AG04450 (cell line): Measurements from ENCODE around the gene ZNF607. TPM values are rescaled to one million over a fixed set of nuclear protein-coding genes. Genes with fewer than 3 reads are reported as not detected.
"Not testable (repeated sequence)": the region's sequence is repeated elsewhere in the genome, so short reads cannot be mapped to it uniquely, and the experiment has no call there.

ENCODE experiments used
- CTCF ChIA-PET: fragments of 300-600, 350-600 bp; formaldehyde crosslinking; extraction: SDS; loops from one replicate; lab custom pipeline; 2022; ENCODE audit warnings: antibody characterized with exemption, inconsistent platforms; lab: Charles Lee
- POLR2A ChIA-PET: fragments of 350-600 bp; formaldehyde crosslinking; extraction: SDS; loops from one replicate; lab custom pipeline; 2021; ENCODE audit warnings: antibody characterized with exemption, inconsistent platforms; lab: Yijun Ruan, JAX
- DNase-seq: peaks from one replicate; pipeline ENCODE4 v3.0.0-alpha.2; 2011; ENCODE audit warnings: low read depth, low spot score
- H3K27ac ChIP-seq: one replicate; pipeline ENCODE4 v1.5.1; 2012; ENCODE audit warnings: low read depth, low read length, control low read depth
- H3K27me3 ChIP-seq: one replicate; pipeline ENCODE4 v1.6.0; 2012; ENCODE audit warnings: low read length; ENCODE audit not compliant: control insufficient read depth, insufficient read depth
- H3K4me3 ChIP-seq: 2 replicates; pipeline ENCODE4 v1.5.1; 2011; ENCODE audit warnings: mild to moderate bottlenecking, low read depth, low read length, control low read depth
- H3K9me3 ChIP-seq: 2 replicates; pipeline ENCODE4 v1.5.1; 2012; ENCODE audit warnings: low read length; ENCODE audit not compliant: control insufficient read depth, insufficient read depth
- CTCF ChIP-seq: IDR thresholded peaks from 2 replicates; pipeline ENCODE4 v1.5.1; 2011; ENCODE audit warnings: low read depth, low read length, control low read depth, inconsistent platforms
- polyA plus RNA-seq: library from polyadenylated mRNA; depleted of rRNA; stranded (reverse); fragments of >200 nt; gene quantifications from 2 replicates; pipeline ENCODE4 v1.2.3, GENCODE V29; 2011

ZNF607 gene
- polyA plus RNA-seq, 1 experiment, result 3.0 TPM

DNA sequence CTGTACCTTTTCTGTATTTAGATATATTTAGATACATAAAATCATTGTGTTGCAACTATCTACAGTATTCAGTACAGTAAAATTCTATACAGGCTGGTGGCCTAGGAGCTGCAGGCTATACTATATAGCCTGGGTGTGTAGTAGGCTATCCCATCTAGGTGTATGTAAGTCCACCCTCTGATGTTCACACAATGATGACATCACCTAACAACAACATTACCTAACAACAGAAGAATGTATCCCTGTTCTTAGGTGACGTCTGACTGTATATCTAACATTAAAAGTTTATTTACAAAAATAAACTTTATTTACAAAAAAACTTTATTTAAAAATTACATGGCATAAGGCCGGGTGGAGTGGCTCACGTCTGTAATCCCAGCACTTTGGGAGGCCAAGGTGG is 36.0 kb downstream of the ZNF607 start:
- DNase-seq, result no peak
- Histone ChIP-seq H3K4me3 (no peak overlapping the region), H3K9me3 (peaks cover 21% of the 10 kb centered on the region), H3K27me3 (no peaks in the 10 kb centered on the region), H3K27ac (no peak overlapping the region)
- CTCF ChIA-PET, result no interaction called here
- POLR2A ChIA-PET, result no interaction called here
- no peak for TF ChIP-seq CTCF

GRCh38 chr19:37669450-37669914 is 50.1 kb downstream of the ZNF607 start:
- no peaks in the 10 kb centered on the region for H3K27me3 ChIP-seq
- H3K4me3 ChIP-seq, result no peak overlapping the region
- H3K27ac ChIP-seq, result no peak overlapping the region
- H3K9me3 ChIP-seq, result peaks cover 15% of the 10 kb centered on the region
- POLR2A ChIA-PET, result no interaction called here
- CTCF ChIA-PET, result no interaction called here
- DNase-seq, result no peak
- TF ChIP-seq CTCF, result no peak

- H3K27ac ChIP-seq, DNase-seq, H3K4me3 ChIP-seq, POLR2A ChIA-PET, H3K27me3 ChIP-seq: not testable (repeated sequence)
- peaks cover 12% of the 10 kb centered on the region for H3K9me3 ChIP-seq
- CTCF ChIA-PET, result interaction anchor here (0.6 kb wide), 1 partner anchor 136 kb away, joined by 8 read pairs; no protein-coding TSS in a partner anchor
Measured at GRCh38 chr19:37657157-37657556, 62.4 kb downstream of the ZNF607 start.

DNA sequence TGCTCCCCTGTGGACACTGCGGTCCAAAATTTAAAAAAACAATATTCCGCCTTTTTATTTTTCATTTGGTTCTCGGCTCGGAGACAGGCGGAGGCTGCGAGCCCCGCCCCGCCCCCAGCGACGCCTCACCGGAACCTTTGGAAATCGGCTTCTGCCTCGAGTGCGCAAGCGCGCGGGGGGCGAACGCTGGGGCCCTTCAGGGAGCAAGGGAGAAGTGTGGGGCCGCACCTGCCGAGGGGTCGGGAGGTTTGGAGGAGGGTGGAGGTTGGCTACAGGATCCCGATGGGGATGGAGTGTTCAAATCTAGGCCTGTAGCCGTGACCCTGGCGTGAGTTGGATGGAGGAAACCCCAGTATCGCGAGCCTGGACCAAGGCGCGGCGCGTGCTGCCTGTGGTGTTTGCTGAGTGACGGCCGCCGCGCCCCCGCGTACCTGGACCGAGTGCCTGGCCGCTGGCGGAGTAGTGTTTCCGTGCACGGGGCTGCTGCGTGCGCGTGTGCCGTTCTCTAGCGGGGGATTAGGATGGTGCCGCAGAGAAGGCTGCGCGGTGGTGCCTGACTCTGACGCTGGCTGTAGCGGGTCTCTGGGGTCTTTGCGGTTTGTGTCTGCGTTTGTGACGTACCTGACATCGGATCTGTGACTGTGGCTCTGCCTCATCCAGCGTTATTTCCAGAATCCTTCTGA is 63.7 kb downstream of the ZNF607 start:
- Histone ChIP-seq H3K4me3 (peak overlapping the region; percentile 84), H3K27ac (peak overlapping the region; percentile 84), H3K27me3 (no peaks in the 10 kb centered on the region), H3K9me3 (peaks cover 13% of the 10 kb centered on the region)
- TF ChIP-seq CTCF, result no peak
- CTCF ChIA-PET, result no interaction called here
- POLR2A ChIA-PET, result interaction anchor here (1.3 kb wide), 2 partner anchors 62 to 64 kb away, joined by 3 read pairs; partner anchors contain the start of genes ZNF540, ZNF571 and ZNF607
- DNase-seq, result peak; percentile 21

- peak; percentile 63 for DNase-seq
- POLR2A ChIA-PET, result interaction anchor here (1.3 kb wide), 2 partner anchors 61 to 64 kb away, joined by 3 read pairs; partner anchors contain the start of genes ZNF540, ZNF571 and ZNF607
- peak within 1 kb of the TSS; percentile 84 for H3K4me3 ChIP-seq
- peaks cover 17% of the 10 kb centered on the region for H3K9me3 ChIP-seq
- CTCF ChIA-PET, result no interaction called here
- H3K27ac ChIP-seq, result peak within 1 kb of the TSS; percentile 84
- no peak for TF ChIP-seq CTCF
- no peaks in the 10 kb centered on the region for H3K27me3 ChIP-seq
Measured at GRCh38 chr19:37655301-37655688, 64.3 kb downstream of the ZNF607 start, which contains the start of gene ZFP30. ZFP30 (minus strand) TSS chr19:37655465; CDS start chr19:37647822, 7,643 bp downstream.
